HG03060 (cell line): ENCODE data around the gene PDE4D.

Experiments used
- ATAC-seq: cut with Tn5 transposase; IDR thresholded peaks from one replicate; pipeline ENCODE4 v1.9.1; 2021; ENCODE audit warnings: low read depth, moderate number of reproducible peaks; ENCODE audit not compliant: unreplicated experiment

PDE4D gene

DNA sequence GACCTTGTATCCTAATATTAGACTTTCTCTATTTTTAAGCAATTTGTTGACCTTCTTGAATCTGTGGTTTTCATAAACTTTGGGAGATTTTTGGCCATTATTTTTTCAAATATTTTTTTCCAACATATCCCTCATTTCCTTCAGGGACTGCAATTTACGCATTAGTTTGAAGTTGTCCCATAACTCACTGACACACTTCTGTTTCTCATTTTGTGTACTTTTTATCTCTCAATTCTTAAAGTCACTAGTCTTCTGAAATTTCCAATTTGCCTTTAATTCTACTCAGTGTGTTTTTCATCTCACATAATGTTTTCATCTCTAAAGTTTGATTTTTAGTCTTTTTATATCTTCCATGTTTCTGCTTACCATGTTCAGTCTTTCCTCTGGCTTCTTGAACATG lies 953.9 kb downstream of the PDE4D start:
- ATAC-seq, result no peak

- no peak for ATAC-seq
Observed at GRCh38 chr5:58938563-58939424, 954.7 kb downstream of the PDE4D start.

GRCh38 chr5:58937031-58937681 lies 956.4 kb downstream of the PDE4D start:
- ATAC-seq, result no peak

DNA sequence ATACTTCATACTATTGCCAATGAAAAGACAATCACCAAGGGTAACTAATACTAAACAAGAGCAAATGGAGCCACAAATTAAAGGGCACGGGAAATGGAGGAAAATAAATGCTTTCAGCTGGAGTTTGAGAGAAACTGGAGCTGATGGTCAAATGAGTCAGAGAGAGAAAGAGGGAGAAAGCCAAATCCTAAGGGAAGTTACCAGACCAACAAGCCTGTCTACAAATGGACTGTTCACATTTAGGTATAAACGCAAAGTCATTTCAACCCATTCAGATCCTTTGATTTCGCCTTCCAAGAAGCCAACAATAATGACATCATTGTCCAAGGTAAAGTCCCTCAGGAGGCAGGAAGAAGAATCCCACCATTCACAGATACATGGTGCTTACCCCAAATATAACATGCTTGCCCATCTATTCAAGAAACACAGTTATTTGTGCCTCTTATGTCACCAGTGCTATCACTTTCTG lies 958.9 kb downstream of the PDE4D start:
- no peak for ATAC-seq

GRCh38 chr5:58933891-58934628 lies 959.5 kb downstream of the PDE4D start:
- ATAC-seq, result no peak

DNA sequence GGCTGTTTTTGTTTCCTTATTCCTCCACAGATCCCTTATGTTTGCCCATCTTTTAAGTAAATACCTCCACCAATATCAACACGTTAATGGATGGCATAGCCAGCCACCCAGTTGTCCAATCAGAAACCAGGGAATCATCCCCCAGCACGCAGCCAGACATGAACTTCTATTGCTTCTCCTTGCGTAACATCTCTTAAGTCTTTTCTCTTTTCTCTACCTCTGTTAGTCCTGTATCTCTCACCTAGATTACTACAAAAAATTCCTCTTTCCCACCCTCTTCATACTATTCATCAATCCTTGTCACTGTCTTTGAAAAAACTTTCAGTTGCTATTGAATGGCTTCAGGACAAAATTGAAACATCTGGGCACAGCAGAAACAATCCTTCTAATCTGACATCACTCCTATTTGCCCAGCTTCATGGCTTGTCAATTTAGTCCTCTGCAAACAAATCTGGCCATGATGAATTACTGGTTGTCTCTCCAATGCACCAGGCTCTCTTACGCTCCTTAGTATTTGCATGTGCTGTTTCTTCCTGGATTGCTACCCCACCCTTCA lies 961.4 kb downstream of the PDE4D start:
- no peak for ATAC-seq

GRCh38 chr5:58930520-58930919 lies 963.0 kb downstream of the PDE4D start:
- ATAC-seq, result no peak

DNA sequence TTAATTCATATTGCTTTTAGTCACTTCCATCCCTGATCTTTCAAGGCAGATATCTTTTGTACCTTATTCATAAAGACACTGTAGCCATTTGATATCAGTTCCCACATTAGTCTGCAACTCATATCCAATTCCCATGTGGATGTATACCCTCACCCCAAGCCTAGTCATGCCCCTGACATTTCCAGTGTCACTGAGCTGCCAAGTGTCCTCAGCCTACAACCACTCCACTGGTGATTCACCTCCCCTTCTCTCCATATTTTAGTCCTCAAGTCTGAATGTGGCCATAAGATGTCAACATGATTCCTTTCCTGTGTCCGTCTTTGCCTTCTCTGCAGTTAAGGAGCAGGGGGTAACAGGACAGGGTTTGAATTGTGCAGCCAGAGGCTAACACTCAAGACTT lies 963.8 kb downstream of the PDE4D start:
- ATAC-seq, result no peak

GRCh38 chr5:58927938-58928337 lies 965.6 kb downstream of the PDE4D start:
- no peak for ATAC-seq

DNA sequence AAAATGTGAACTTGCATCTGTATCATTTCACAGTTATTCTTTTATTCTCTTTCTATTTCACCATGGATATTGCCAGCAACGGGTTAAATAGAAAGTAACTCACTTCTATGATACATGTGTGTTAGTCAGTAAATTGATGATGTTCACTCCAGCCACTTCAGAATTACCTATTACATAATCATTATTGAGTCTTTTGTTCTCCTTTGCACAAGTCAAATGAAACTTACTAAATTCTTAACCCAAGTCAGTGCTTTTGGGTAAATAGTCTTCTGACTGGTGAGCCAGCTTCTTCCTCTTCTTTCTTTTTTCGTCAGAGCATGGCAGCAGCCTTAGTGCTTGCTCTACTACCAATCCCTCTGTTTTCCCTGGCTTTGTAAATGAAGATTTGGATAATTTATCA lies 966.3 kb downstream of the PDE4D start:
- no peak for ATAC-seq

DNA sequence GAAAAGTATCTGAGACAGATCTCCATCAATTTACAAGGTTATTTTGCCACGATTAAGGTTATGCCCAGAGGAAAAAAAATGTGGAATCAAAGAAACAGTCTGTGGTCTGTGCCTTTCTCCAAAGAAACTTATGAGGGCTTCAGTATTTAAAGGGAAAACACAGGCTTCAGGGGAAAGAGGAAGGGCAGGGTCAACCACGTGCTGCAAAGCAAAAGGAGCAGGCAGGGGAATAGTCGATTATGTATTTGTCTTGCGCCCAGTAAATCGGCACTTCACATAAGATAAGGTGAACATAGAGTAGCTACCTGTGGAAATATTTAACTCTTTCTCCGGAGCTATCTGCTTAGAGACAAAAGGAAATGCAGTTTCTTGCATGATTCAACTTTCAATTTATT lies 967.0 kb downstream of the PDE4D start:
- ATAC-seq, result no peak

- ATAC-seq, result no peak
Observed at GRCh38 chr5:58925627-58926540, 967.6 kb downstream of the PDE4D start.

- no peak for ATAC-seq
Observed at GRCh38 chr5:58924306-58924705, 969.2 kb downstream of the PDE4D start.

DNA sequence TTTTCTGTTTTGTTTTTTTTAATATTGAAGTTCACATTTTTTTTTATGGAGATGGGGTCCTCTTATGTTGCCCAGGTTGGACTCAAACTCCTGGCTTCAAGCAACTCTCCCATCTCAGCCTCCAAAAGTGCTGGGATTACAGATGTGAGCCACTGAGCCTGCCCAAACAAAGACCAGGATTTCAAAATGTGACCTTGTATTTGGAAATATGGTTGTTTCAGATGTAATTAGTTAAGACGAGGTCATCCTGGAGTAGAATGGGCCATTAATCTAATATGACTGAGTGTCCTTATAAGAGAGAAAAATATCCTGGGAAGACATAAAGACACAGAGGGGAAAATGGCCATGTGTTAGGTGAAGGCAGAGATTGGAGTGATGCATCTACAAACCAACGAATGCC lies 970.2 kb downstream of the PDE4D start:
- no peak for ATAC-seq

DNA sequence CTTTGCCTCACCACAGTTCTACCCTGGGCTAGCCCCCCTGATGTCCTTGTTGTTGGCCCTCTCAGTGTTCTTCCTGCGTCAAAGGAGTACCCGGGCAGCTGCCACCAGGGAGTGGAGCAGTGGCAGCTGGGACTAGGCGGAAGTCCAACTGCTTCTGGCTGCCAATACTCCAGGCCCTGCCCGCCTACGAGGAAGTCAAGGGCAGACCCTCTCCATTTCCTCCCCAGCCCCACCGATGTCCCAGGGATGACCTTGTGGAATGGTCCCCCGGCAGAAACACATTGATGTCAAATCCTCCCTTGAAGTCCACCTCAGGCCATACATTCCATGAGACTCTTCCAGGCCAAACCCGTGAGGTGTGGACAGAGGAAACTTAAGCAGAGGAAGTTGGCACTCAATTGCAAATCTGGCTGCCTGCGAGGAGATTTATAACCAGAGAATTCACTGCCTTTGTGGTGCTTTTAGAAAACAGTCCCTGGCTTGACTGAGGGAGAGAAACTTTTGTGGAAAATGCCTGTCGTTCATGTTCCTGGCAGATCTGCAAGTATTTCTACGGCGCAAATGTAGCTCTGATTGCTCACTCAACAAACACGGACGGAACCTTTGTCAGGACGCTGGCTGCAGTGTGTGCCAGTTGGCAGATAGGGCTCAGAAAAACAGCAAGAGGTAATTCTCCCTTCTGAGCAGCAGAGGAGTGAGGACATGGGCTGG lies 970.9 kb downstream of the PDE4D start:
- ATAC-seq, result no peak

- ATAC-seq, result no peak
Observed at GRCh38 chr5:58921159-58921558, 972.4 kb downstream of the PDE4D start.

- no peak for ATAC-seq
Observed at GRCh38 chr5:58919833-58920232, 973.7 kb downstream of the PDE4D start.
